Peyer's patch (tissue), 4 donors: ENCODE results near the gene TRAF5.

Experiments
- CTCF ChIP-seq, 6 experiments: fragments of 450-650 bp in 4 of 6; fragments of 200-600 bp in 2 of 6; sonication (generic) in 1 of 6; IDR thresholded peaks; one replicate each; pipeline ENCODE4 v1.5.1; 2017 to 2019; ENCODE audit warnings: antibody characterized with exemption in 6 of 6, mild to moderate bottlenecking in 3 of 6, moderate library complexity in 1 of 6
- POLR2A ChIP-seq, 2 donors: fragments of 450-650 bp; IDR thresholded peaks; one replicate each; pipeline ENCODE4 v1.5.1; 2017; ENCODE audit warnings: antibody characterized with exemption in 2 of 2, mild to moderate bottlenecking in 2 of 2, moderate library complexity in 2 of 2

DNA sequence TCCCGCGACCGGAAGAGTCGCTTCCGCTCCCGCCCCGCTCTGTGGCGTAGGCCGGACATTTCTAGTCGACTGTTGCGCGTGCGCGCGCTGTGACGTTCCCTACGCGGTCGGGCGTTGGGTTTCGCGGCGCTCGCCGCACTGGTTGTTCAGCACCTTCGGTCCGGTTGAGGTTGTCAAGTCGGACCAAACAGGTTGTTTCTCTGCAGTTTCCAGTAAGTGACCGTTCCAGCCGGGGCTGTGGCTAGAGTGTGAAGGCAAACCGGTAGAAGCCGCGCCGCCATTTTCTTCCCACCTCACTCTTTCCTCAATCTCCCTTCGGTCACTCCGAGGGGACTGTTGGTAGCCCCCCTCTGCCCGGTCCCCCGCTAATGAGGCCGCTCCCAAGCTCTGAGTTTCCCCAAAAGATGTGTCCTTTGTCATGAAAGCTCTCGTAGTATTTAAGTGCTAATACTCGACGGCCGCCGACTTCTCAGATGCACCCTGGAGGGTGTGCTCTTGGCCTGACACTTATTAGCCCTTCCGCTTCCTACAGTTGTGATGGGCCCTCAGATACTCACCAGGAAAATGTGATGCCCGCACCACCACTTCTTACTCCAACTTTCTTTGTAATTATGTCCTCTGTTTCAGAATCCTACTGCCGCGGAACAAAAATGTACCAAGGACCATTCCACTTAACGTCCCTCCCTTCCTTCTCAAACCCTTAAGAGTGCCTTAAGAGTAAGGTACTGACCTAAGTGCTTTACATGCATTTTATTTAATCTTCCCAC lies 56.3 kb downstream of the TRAF5 start:
- TF ChIP-seq CTCF (IDR thresholded peaks at IDR 0.05) = peak in 1 of 6 experiments; percentile 6
- peak; percentile 88 to 95 for TF ChIP-seq POLR2A (IDR thresholded peaks at IDR 0.05)
